SU-DHL-6 (cell line): ENCODE data around the gene FLAD1.

Experiments used
- H2AFZ ChIP-seq: fragments of 200-600 bp; sonication (generic); 2 replicates; pipeline ENCODE4 v1.6.1; 2014; ENCODE audit warnings: low read depth, mild to moderate bottlenecking, moderate library complexity, mixed read lengths, antibody characterized with exemption, low read length; ENCODE audit not compliant: severe bottlenecking
- H3F3A ChIP-seq: fragments of 200-600 bp; shearing (Covaris generic); 2 replicates; pipeline ENCODE4 v1.6.0; 2016; ENCODE audit warnings: antibody characterized with exemption, mild to moderate bottlenecking; ENCODE audit not compliant: insufficient read depth
- H3K27ac ChIP-seq: fragments of 200-600 bp; sonication (generic); 2 replicates; pipeline ENCODE4 v1.5.1; 2016; ENCODE audit warnings: low read depth, mild to moderate bottlenecking, low read length, moderate library complexity, mixed read lengths
- H3K27me3 ChIP-seq: fragments of 200-600 bp; sonication (generic), shearing (Covaris generic); 2 replicates; pipeline ENCODE4 v1.6.0; 2014; ENCODE audit warnings: mild to moderate bottlenecking, low read length
- H3K36me3 ChIP-seq: fragments of 200-600 bp; sonication (generic); 2 replicates; pipeline ENCODE4 v1.6.1; 2014; ENCODE audit warnings: mild to moderate bottlenecking, low read length, mixed read lengths
- H3K4me2 ChIP-seq: fragments of 300-600, 200-600 bp; shearing (Covaris generic), sonication (generic); 2 replicates; pipeline ENCODE4 v1.6.0; 2014; ENCODE audit warnings: low read length, low read depth, mild to moderate bottlenecking; ENCODE audit not compliant: poor library complexity, severe bottlenecking
- H3K4me3 ChIP-seq: fragments of 200-600 bp; sonication (generic); 2 replicates; pipeline ENCODE4 v1.5.1; 2014; ENCODE audit warnings: antibody characterized with exemption, low read length, mild to moderate bottlenecking, mixed read lengths; ENCODE audit not compliant: insufficient read depth, poor library complexity, severe bottlenecking
- H3K79me2 ChIP-seq: fragments of 200-600 bp; sonication (generic); 2 replicates; pipeline ENCODE4 v1.6.1; 2014; ENCODE audit warnings: mild to moderate bottlenecking, low read length, moderate library complexity; ENCODE audit not compliant: insufficient read depth
- H3K9ac ChIP-seq: fragments of 200-600 bp; sonication (generic); 2 replicates; pipeline ENCODE4 v1.7.0; 2014; ENCODE audit warnings: mild to moderate bottlenecking, low read length
- H3K9me2 ChIP-seq: fragments of 200-600 bp; sonication (generic); replicated peaks from 2 replicates; pipeline ENCODE4 v1.6.1; 2014; ENCODE audit warnings: low read length; ENCODE audit not compliant: insufficient read depth
- H3K9me3 ChIP-seq: fragments of 200-600 bp; sonication (generic); 2 replicates; pipeline ENCODE4 v1.6.1; 2014; ENCODE audit warnings: low read length, mixed read lengths; ENCODE audit not compliant: insufficient read depth
- H4K20me1 ChIP-seq: fragments of 200-600 bp; sonication (generic); 2 replicates; pipeline ENCODE4 v1.6.1; 2014; ENCODE audit warnings: low read depth, mild to moderate bottlenecking, antibody characterized with exemption, low read length, moderate library complexity, mixed read lengths
- CTCF ChIP-seq: fragments of 200-600 bp; sonication (generic); IDR thresholded peaks from one replicate; pipeline ENCODE4 v1.5.1; 2017; ENCODE audit warnings: antibody characterized with exemption, mild to moderate bottlenecking, low read length, moderate library complexity; ENCODE audit not compliant: insufficient read depth, poor library complexity, severe bottlenecking
- EZH2phosphoT487 ChIP-seq: fragments of 200-600 bp; sonication (generic), shearing (Covaris generic); conservative IDR thresholded peaks from 2 replicates; pipeline ENCODE4 v1.6.1; 2018; ENCODE audit warnings: mild to moderate bottlenecking, antibody characterized with exemption, low read length, moderate library complexity, mixed read lengths

FLAD1 gene

GRCh38 chr1:154956544-154956941 lies 26.6 kb upstream of the FLAD1 start:
- TF ChIP-seq CTCF (no peak), EZH2phosphoT487 (no peak)
- peak overlapping the region; percentile 91 for H3K4me2 ChIP-seq
- H2AFZ ChIP-seq: peak overlapping the region; percentile 58
- no peaks in the 10 kb centered on the region for H3K9me2 ChIP-seq
- H3K79me2 ChIP-seq: peaks cover 12% of the 10 kb centered on the region
- H3K4me3 ChIP-seq: peak overlapping the region; percentile 75
- H3F3A ChIP-seq: peaks cover 24% of the 10 kb centered on the region
- H3K9ac ChIP-seq: peak overlapping the region; percentile 55
- no peaks in the 10 kb centered on the region for H3K36me3 ChIP-seq
- H3K27me3 ChIP-seq: no peaks in the 10 kb centered on the region
- H3K27ac ChIP-seq: no peak overlapping the region
- no peaks in the 10 kb centered on the region for H4K20me1 ChIP-seq
- H3K9me3 ChIP-seq: no peaks in the 10 kb centered on the region

- H3K4me2 ChIP-seq: no peak overlapping the region
- no peak overlapping the region for H3K4me3 ChIP-seq
These were observed 26.0 kb upstream of the FLAD1 start for GRCh38 chr1:154957091-154957657.

GRCh38 chr1:154958036-154958435 lies 25.1 kb upstream of the FLAD1 start:
- Histone ChIP-seq H3K36me3 (no peaks in the 10 kb centered on the region), H3K9me2 (no peaks in the 10 kb centered on the region), H3K79me2 (peaks cover 12% of the 10 kb centered on the region), H3F3A (peaks cover 29% of the 10 kb centered on the region), H3K27ac (no peak overlapping the region), H3K27me3 (no peaks in the 10 kb centered on the region), H2AFZ (no peak overlapping the region), H4K20me1 (no peaks in the 10 kb centered on the region), H3K4me3 (no peak overlapping the region), H3K4me2 (no peak overlapping the region), H3K9me3 (no peaks in the 10 kb centered on the region), H3K9ac (no peak overlapping the region)
- TF ChIP-seq EZH2phosphoT487 (no peak), CTCF (no peak)

More at GRCh38 chr1:154957091-154957657, 26.0 kb upstream of the FLAD1 start:
- TF ChIP-seq EZH2phosphoT487 (no peak), CTCF (no peak)
- H3K27me3 ChIP-seq: no peaks in the 10 kb centered on the region
- no peaks in the 10 kb centered on the region for H3K9me3 ChIP-seq
- no peaks in the 10 kb centered on the region for H4K20me1 ChIP-seq
- H3F3A ChIP-seq: peaks cover 25% of the 10 kb centered on the region
- no peak overlapping the region for H3K27ac ChIP-seq
- H2AFZ ChIP-seq: no peak overlapping the region
- H3K9me2 ChIP-seq: no peaks in the 10 kb centered on the region
- H3K36me3 ChIP-seq: no peaks in the 10 kb centered on the region
- H3K9ac ChIP-seq: no peak overlapping the region
- H3K79me2 ChIP-seq: peaks cover 12% of the 10 kb centered on the region
